GM19397 (cell line): ENCODE data around the gene SPRY4.
"Not testable (repeated sequence)": the region's sequence is repeated elsewhere in the genome, so short reads cannot be mapped to it uniquely, and the experiment has no call there.

Experiments used
- ATAC-seq: cut with Tn5 transposase; IDR thresholded peaks from one replicate; pipeline ENCODE4 v1.9.1; 2021; ENCODE audit warnings: mild to moderate bottlenecking, moderate library complexity; ENCODE audit not compliant: unreplicated experiment

Gene SPRY4

DNA sequence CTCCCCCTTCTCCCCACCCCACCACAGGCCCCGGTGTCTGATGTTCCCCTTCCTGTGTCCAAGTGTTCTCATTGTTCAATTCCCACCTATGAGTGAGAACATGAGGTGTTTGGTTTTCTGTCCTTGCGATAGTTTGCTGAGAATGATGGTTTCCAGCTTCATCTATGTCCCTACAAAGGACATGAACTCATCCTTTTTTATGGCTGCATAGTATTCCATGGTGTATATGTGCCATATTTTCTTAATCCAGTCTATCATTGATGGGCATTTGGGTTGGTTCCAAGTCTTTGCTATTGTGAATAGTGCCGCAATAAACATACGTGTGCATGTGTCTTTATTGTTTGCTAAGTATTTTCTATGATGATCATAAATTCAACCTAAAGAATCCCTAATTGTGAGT, 60.7 kb downstream of the SPRY4 start:
- ATAC-seq: not testable (repeated sequence)

DNA sequence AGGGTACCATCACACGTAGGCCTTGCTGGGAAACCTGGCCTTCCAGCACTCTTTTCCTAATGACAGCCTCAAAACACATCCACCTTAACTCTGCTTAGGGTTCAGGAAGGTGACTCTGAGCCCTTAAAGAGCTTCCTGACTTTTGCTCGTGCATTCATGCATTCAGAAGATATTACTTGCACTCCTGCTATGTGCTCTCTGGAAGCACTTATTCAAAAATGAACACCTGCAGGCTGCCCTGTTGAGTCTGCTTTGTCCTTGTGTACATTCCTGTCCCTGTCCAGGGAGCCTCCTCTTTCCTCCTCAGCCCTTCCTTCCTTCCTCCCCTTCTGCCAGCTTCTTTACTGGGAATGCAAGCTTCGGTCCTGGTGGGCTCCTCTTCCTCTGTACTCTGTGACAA, 61.5 kb downstream of the SPRY4 start:
- no peak for ATAC-seq

DNA sequence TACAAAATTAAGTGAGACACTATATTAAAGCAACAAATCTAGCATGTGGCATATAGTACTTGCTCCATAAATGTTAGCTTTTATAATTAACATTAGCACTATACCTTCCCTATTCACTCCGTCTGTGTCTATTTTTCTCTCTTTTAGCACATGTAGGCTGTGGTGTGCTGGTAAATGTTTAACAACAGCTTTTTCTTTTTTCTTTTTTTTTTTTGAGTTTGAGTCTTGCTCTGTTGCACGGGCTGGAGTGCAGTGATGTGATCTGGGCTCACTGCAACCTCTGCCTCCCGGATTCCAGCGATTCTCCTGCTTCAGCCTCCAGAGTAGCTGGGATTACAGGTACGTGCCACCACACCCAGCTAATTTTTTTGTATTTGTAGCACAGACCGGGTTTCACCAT, 62.1 kb downstream of the SPRY4 start:
- no peak for ATAC-seq
